Neural crest cell (in vitro differentiated cells): ENCODE results near the gene HMGCS2. TPM values are rescaled to one million over a fixed set of nuclear protein-coding genes. Genes with fewer than 3 reads are reported as not detected.

Experiments used
- DNase-seq: peaks from one replicate; pipeline ENCODE4 v3.0.0; 2021; ENCODE audit warnings: low read depth, mixed read lengths, low spot score
- H3K27ac Mint-ChIP-seq: one replicate; pipeline ENCODE4 v1.8.0; 2021; ENCODE audit warnings: mild to moderate bottlenecking, mixed read lengths; ENCODE audit not compliant: unreplicated experiment
- H3K27me3 Mint-ChIP-seq: 2 replicates; pipeline ENCODE4 v1.8.0; 2021; ENCODE audit warnings: low read depth, mild to moderate bottlenecking, mixed read lengths
- H3K36me3 Mint-ChIP-seq: 2 replicates; pipeline ENCODE4 v1.8.0; 2021; ENCODE audit warnings: low read depth, mild to moderate bottlenecking, mixed read lengths
- H3K4me1 Mint-ChIP-seq: 2 replicates; pipeline ENCODE4 v1.8.0; 2021; ENCODE audit warnings: mixed read lengths
- H3K4me3 Mint-ChIP-seq: one replicate; pipeline ENCODE4 v1.8.0; 2021; ENCODE audit warnings: mild to moderate bottlenecking, mixed read lengths
- H3K9me3 Mint-ChIP-seq: 2 replicates; pipeline ENCODE4 v1.8.0; 2021; ENCODE audit warnings: mixed read lengths
- total RNA-seq: library from RNA; stranded (reverse); gene quantifications from 2 replicates; pipeline ENCODE4 v1.2.1, GENCODE V29; 2021
- TF ChIP-seq, protein P1 (sequence below): fragments of 200-600 bp; sonication (generic); conservative IDR thresholded peaks from 2 replicates; pipeline ENCODE4 v1.5.0; 2021; ENCODE audit warnings: antibody characterized with exemption, mild to moderate bottlenecking

HMGCS2 gene
- total RNA-seq, 1 donor from 2014 or later: not detected

GRCh38 chr1:119718972-119719371 lies 49.7 kb downstream of the HMGCS2 start:
- Mint-ChIP-seq H3K27me3 (no peaks in the 10 kb centered on the region), H3K9me3 (no peaks in the 10 kb centered on the region), H3K4me3 (peak overlapping the region; percentile 29), H3K27ac (no peak overlapping the region), H3K36me3 (peaks cover 15% of the 10 kb centered on the region), H3K4me1 (peaks cover 66% of the 10 kb centered on the region)
- TF ChIP-seq, protein P1, sequence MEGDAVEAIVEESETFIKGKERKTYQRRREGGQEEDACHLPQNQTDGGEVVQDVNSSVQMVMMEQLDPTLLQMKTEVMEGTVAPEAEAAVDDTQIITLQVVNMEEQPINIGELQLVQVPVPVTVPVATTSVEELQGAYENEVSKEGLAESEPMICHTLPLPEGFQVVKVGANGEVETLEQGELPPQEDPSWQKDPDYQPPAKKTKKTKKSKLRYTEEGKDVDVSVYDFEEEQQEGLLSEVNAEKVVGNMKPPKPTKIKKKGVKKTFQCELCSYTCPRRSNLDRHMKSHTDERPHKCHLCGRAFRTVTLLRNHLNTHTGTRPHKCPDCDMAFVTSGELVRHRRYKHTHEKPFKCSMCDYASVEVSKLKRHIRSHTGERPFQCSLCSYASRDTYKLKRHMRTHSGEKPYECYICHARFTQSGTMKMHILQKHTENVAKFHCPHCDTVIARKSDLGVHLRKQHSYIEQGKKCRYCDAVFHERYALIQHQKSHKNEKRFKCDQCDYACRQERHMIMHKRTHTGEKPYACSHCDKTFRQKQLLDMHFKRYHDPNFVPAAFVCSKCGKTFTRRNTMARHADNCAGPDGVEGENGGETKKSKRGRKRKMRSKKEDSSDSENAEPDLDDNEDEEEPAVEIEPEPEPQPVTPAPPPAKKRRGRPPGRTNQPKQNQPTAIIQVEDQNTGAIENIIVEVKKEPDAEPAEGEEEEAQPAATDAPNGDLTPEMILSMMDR: no peak
- no peak for DNase-seq

DNA sequence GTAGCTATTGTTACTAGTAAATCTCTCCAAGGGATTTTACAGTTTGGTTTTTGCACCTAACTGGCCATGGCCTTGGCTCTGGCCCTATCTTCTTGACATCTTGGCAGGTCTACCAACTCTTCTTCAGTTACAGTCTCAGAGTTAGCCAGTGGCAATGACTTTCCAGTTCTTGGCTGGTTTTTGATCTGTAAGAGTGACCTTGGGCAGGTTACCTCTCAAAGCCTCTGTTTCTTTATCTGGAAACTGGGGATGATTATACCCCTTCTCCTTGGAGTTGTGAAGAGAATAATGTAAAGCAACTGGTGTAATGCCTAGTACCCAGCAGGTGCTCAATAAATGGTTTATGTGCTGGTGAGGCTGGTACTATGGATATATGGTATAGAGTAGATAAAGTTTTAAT lies 50.3 kb downstream of the HMGCS2 start:
- Mint-ChIP-seq H3K4me1 (peaks cover 72% of the 10 kb centered on the region), H3K27ac (no peak overlapping the region), H3K9me3 (no peaks in the 10 kb centered on the region), H3K36me3 (peaks cover 10% of the 10 kb centered on the region), H3K27me3 (no peaks in the 10 kb centered on the region), H3K4me3 (no peak overlapping the region)
- TF ChIP-seq, protein P1: no peak
- DNase-seq: no peak

- TF ChIP-seq, protein P1: no peak
- DNase-seq: no peak
- no peaks in the 10 kb centered on the region for H3K9me3 Mint-ChIP-seq
- peak overlapping the region; percentile 31 for H3K4me3 Mint-ChIP-seq
- peak overlapping the region; percentile 6 for H3K27ac Mint-ChIP-seq
- no peaks in the 10 kb centered on the region for H3K36me3 Mint-ChIP-seq
- peaks cover 65% of the 10 kb centered on the region for H3K4me1 Mint-ChIP-seq
- H3K27me3 Mint-ChIP-seq: no peaks in the 10 kb centered on the region
Observed at GRCh38 chr1:119715542-119715941, 53.2 kb downstream of the HMGCS2 start.

DNA sequence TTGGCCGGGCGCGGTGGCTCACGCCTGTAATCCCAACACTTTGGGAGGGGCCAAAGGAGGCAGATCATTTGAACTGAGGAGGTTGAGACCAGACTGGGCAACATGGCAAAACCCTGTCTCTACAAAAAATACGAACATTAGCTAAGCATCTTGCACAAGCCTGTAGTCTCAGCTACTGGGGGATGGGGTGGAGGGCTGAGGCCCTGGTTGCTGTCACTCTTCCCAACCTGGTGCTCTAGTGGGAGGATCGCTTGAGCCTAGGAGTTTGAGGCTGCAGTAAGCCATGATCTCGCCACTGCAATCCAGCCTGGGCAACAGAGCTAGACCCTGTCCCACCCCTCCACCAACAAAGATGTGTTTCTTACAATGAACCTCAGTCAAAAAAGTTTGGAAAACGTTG lies 54.1 kb downstream of the HMGCS2 start:
- H3K27me3 Mint-ChIP-seq: no peaks in the 10 kb centered on the region
- H3K9me3 Mint-ChIP-seq: no peaks in the 10 kb centered on the region
- no peaks in the 10 kb centered on the region for H3K36me3 Mint-ChIP-seq
- TF ChIP-seq, protein P1: no peak
- peak overlapping the region; percentile 89 for H3K27ac Mint-ChIP-seq
- DNase-seq: no peak
- peak overlapping the region; percentile 99 for H3K4me3 Mint-ChIP-seq
- H3K4me1 Mint-ChIP-seq: peaks cover 59% of the 10 kb centered on the region

GRCh38 chr1:119713749-119714456 lies 54.8 kb downstream of the HMGCS2 start:
- no peak for DNase-seq
- peaks cover 53% of the 10 kb centered on the region for H3K4me1 Mint-ChIP-seq
- no peaks in the 10 kb centered on the region for H3K36me3 Mint-ChIP-seq
- peak overlapping the region; percentile 89 for H3K27ac Mint-ChIP-seq
- no peaks in the 10 kb centered on the region for H3K9me3 Mint-ChIP-seq
- peak overlapping the region; percentile 99 for H3K4me3 Mint-ChIP-seq
- TF ChIP-seq, protein P1: no peak
- no peaks in the 10 kb centered on the region for H3K27me3 Mint-ChIP-seq
